Measurements from ENCODE around the gene SH3GL3.

Gene SH3GL3

GRCh38 chr15:83571820-83572707 is 124.9 kb downstream of the SH3GL3 start:
- DNase-seq: peak; percentile 74

- no peak for DNase-seq
Observed at GRCh38 chr15:83574345-83574744, 127.2 kb downstream of the SH3GL3 start.

- DNase-seq: no peak
Observed at GRCh38 chr15:83578691-83579090, 131.6 kb downstream of the SH3GL3 start.

GRCh38 chr15:83581381-83581780 is 134.2 kb downstream of the SH3GL3 start:
- DNase-seq: no peak

GRCh38 chr15:83582381-83582780 is 135.2 kb downstream of the SH3GL3 start:
- no peak for DNase-seq

- DNase-seq: peak; percentile 32
Observed at GRCh38 chr15:83585601-83586335, 138.6 kb downstream of the SH3GL3 start.

GRCh38 chr15:83587091-83587490 is 139.9 kb downstream of the SH3GL3 start:
- no peak for DNase-seq

- no peak for DNase-seq
Observed at GRCh38 chr15:83588441-83588840, 141.3 kb downstream of the SH3GL3 start.

GRCh38 chr15:83592370-83593040 is 145.4 kb downstream of the SH3GL3 start:
- DNase-seq: no peak

GRCh38 chr15:83595191-83595590 is 148.1 kb downstream of the SH3GL3 start:
- DNase-seq: no peak

GRCh38 chr15:83598031-83598430 is 150.9 kb downstream of the SH3GL3 start:
- DNase-seq: no peak

- DNase-seq: no peak
Observed at GRCh38 chr15:83602021-83602420, 154.9 kb downstream of the SH3GL3 start.

- DNase-seq: no peak
Observed at GRCh38 chr15:83604549-83604948, 157.4 kb downstream of the SH3GL3 start.

GRCh38 chr15:83605111-83605945 is 158.2 kb downstream of the SH3GL3 start:
- DNase-seq: no peak

GRCh38 chr15:83610132-83610531 is 163.0 kb downstream of the SH3GL3 start:
- no peak for DNase-seq

GRCh38 chr15:83610901-83611685 is 164.0 kb downstream of the SH3GL3 start:
- no peak for DNase-seq

GRCh38 chr15:83612226-83612625 is 165.1 kb downstream of the SH3GL3 start:
- no peak for DNase-seq

GRCh38 chr15:83612898-83613635 is 165.9 kb downstream of the SH3GL3 start:
- DNase-seq: no peak

GRCh38 chr15:83613714-83614113 is 166.6 kb downstream of the SH3GL3 start:
- DNase-seq: no peak

GRCh38 chr15:83616840-83617239 is 169.7 kb downstream of the SH3GL3 start:
- no peak for DNase-seq

Data from eye (tissue), 1 donor.